ENCODE data around the gene NREP. TPM values are rescaled to one million over a fixed set of nuclear protein-coding genes. Genes with fewer than 3 reads are reported as not detected.

Gene NREP
- total RNA-seq, 1 experiment from 2014 or later, result 6.0 TPM

DNA sequence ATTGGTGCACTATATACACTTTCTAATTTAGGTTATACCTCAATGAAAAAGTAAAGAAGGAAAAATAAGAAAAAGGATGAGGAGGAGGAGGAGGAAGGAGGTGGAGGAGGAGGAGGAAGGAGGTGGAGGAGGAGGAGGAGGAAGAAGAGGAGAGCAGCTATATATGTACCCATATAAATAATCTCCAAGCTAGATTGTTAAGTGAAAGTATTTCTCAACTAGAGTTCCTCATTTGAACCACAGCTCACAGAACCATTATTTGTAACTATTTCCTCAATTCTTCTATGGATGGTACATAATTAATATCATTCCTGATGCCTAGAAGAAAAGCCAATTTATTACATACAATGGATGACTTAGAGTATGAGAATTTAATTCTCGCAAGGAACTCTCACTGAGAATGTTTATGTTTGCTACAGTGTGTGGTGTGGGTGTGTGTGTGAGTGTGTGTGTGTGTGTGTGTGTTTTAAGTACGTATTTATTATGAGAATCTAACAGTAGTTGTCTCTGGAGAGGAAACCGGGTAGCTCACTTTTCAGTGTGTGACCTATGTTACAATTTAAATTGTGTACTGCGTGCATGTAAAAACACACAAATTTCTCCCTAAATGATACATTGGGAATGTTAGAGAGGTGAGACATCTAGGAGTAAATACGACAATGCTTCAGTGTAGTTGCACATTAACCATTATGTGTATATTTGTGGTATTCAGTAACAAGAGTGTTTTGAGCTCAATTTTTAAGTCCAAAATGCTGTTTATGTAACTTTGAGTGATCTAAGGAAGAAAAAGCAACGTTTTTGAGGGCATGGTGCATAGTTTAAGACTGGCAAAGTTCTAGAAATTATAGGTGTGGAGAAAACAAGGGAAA, 20.2 kb upstream of the NREP start:
- no TSS peak for BruUV-seq (replicated peaks)
- no peak overlapping the region for H3K4me3 ChIP-seq (replicated peaks in 1 of 2; ENCODE audit: low read depth in 1 of 2, low read length in 2 of 2)
- no peak overlapping the region for H3K4me2 ChIP-seq (ENCODE audit: low read length)

More for the DNA sequence above, 20.2 kb upstream of the NREP start:
- Histone ChIP-seq H3K36me3 (ENCODE audit: control insufficient read depth in 1 of 2, insufficient read depth in 2 of 2, low read length in 2 of 2) (no peaks in the 10 kb centered on the region), H3K27me3 (ENCODE audit: insufficient read depth, low read length) (peaks cover 23% of the 10 kb centered on the region), H3K4me1 (ENCODE audit: control insufficient read depth in 1 of 2, insufficient read depth in 2 of 2, low read length in 2 of 2) (no peaks in the 10 kb centered on the region), H2AFZ (ENCODE audit: low read depth, low read length, poor library complexity, severe bottlenecking) (no peak overlapping the region), H4K20me1 (ENCODE audit: insufficient read depth) (no peaks in the 10 kb centered on the region), H3K9ac (ENCODE audit: low read length) (no peak overlapping the region), H3K27ac (ENCODE audit: low read depth, low read length) (no peak overlapping the region), H3K9me2 (ENCODE audit: insufficient read depth) (no peaks in the 10 kb centered on the region), H3K9me3 (ENCODE audit: control insufficient read depth in 1 of 2, insufficient read depth in 1 of 2, low read depth in 1 of 2, low read length in 2 of 2) (no peaks in the 10 kb centered on the region), H3K79me2 (ENCODE audit: insufficient read depth, low read length) (no peaks in the 10 kb centered on the region)
- intact Hi-C loops (cut with micrococcal nuclease), result no loop called here
- CTCF ChIA-PET, result no interaction called here
- TF ChIP-seq EGR1 (IDR thresholded peaks at IDR 0.05; ENCODE audit: low read depth) (no peak), SP1 (IDR thresholded peaks at IDR 0.05; ENCODE audit: low read depth) (no peak), ZFX (IDR thresholded peaks at IDR 0.05) (no peak), POLR2A (IDR thresholded peaks at IDR 0.05; ENCODE audit: borderline replicate concordance, extremely low read depth, insufficient read depth, insufficient read length) (no peak), SIN3A (IDR thresholded peaks at IDR 0.05; ENCODE audit: low read depth) (no peak), FOSL1 (IDR thresholded peaks at IDR 0.05; ENCODE audit: low read depth) (no peak), CBX3 (IDR thresholded peaks at IDR 0.05; ENCODE audit: low read depth) (no peak), JUND (IDR thresholded peaks at IDR 0.05) (no peak), SRF (IDR thresholded peaks at IDR 0.05; ENCODE audit: low read depth) (no peak), YY1 (IDR thresholded peaks at IDR 0.05; ENCODE audit: extremely low read depth, insufficient replicate concordance, low read depth, low read length) (no peak), ZNF274 (IDR thresholded peaks at IDR 0.05; ENCODE audit: low read depth, low read length) (no peak), RAD21 (IDR thresholded peaks at IDR 0.05; ENCODE audit: low read depth) (no peak), EZH2 (IDR thresholded peaks at IDR 0.05) (no peak), CEBPB (IDR thresholded peaks at IDR 0.05; ENCODE audit: low read depth) (no peak)
- TF ChIP-seq, protein P1, sequence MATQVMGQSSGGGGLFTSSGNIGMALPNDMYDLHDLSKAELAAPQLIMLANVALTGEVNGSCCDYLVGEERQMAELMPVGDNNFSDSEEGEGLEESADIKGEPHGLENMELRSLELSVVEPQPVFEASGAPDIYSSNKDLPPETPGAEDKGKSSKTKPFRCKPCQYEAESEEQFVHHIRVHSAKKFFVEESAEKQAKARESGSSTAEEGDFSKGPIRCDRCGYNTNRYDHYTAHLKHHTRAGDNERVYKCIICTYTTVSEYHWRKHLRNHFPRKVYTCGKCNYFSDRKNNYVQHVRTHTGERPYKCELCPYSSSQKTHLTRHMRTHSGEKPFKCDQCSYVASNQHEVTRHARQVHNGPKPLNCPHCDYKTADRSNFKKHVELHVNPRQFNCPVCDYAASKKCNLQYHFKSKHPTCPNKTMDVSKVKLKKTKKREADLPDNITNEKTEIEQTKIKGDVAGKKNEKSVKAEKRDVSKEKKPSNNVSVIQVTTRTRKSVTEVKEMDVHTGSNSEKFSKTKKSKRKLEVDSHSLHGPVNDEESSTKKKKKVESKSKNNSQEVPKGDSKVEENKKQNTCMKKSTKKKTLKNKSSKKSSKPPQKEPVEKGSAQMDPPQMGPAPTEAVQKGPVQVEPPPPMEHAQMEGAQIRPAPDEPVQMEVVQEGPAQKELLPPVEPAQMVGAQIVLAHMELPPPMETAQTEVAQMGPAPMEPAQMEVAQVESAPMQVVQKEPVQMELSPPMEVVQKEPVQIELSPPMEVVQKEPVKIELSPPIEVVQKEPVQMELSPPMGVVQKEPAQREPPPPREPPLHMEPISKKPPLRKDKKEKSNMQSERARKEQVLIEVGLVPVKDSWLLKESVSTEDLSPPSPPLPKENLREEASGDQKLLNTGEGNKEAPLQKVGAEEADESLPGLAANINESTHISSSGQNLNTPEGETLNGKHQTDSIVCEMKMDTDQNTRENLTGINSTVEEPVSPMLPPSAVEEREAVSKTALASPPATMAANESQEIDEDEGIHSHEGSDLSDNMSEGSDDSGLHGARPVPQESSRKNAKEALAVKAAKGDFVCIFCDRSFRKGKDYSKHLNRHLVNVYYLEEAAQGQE (IDR thresholded peaks at IDR 0.05; ENCODE audit: low read depth), result no peak
- TF ChIP-seq, protein P2, sequence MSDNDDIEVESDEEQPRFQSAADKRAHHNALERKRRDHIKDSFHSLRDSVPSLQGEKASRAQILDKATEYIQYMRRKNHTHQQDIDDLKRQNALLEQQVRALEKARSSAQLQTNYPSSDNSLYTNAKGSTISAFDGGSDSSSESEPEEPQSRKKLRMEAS (IDR thresholded peaks at IDR 0.05), result no peak
- TF ChIP-seq, protein P3, sequence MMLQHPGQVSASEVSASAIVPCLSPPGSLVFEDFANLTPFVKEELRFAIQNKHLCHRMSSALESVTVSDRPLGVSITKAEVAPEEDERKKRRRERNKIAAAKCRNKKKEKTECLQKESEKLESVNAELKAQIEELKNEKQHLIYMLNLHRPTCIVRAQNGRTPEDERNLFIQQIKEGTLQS (IDR thresholded peaks at IDR 0.05), result no peak
- ATAC-seq (no peak), DNase-seq (ENCODE audit: low read depth, low spot score) (no peak)
- POLR2A ChIA-PET, result interaction anchor here (0.7 kb wide), 1 partner anchor 52 kb away, joined by 3 read pairs; no protein-coding TSS in a partner anchor
- RAD21 ChIA-PET (ENCODE audit: low non-redundant PET in 1 of 2, low total read pairs in 2 of 2, uncharacterized antibody in 2 of 2, unreplicated experiment in 2 of 2), result no interaction called here
